NB4 (cell line): ENCODE measurements around the gene SLMAP.

Source experiments
- POLR2A ChIP-seq: IDR thresholded peaks from 2 replicates; pipeline ENCODE4 v1.6.1; 2011; ENCODE audit warnings: mild to moderate bottlenecking; ENCODE audit not compliant: insufficient read length; ENCODE audit errors: extremely low read depth
- TF ChIP-seq, protein P1 (sequence below): IDR thresholded peaks from one replicate; pipeline ENCODE4 v1.5.1; 2012; ENCODE audit warnings: low read depth, low read length
- TF ChIP-seq, protein P2 (sequence below): IDR thresholded peaks from 2 replicates; pipeline ENCODE4 v1.6.1; 2011; ENCODE audit warnings: low read depth, low read length

GRCh38 chr3:57967590-57967989, 211.5 kb downstream of the SLMAP start:
- TF ChIP-seq, protein P1, sequence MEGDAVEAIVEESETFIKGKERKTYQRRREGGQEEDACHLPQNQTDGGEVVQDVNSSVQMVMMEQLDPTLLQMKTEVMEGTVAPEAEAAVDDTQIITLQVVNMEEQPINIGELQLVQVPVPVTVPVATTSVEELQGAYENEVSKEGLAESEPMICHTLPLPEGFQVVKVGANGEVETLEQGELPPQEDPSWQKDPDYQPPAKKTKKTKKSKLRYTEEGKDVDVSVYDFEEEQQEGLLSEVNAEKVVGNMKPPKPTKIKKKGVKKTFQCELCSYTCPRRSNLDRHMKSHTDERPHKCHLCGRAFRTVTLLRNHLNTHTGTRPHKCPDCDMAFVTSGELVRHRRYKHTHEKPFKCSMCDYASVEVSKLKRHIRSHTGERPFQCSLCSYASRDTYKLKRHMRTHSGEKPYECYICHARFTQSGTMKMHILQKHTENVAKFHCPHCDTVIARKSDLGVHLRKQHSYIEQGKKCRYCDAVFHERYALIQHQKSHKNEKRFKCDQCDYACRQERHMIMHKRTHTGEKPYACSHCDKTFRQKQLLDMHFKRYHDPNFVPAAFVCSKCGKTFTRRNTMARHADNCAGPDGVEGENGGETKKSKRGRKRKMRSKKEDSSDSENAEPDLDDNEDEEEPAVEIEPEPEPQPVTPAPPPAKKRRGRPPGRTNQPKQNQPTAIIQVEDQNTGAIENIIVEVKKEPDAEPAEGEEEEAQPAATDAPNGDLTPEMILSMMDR: no peak
- no peak for TF ChIP-seq POLR2A
- TF ChIP-seq, protein P2, sequence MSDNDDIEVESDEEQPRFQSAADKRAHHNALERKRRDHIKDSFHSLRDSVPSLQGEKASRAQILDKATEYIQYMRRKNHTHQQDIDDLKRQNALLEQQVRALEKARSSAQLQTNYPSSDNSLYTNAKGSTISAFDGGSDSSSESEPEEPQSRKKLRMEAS: no peak
